ENCODE data around the gene SORL1. TPM values are rescaled to one million over a fixed set of nuclear protein-coding genes. Genes with fewer than 3 reads are reported as not detected.

SORL1 gene
- total and polyA plus RNA-seq, 2 of the 8 experiments (the other 6 are each of a cell fraction or from before 2014, with no cell fraction given): 38.1 to 65.5 TPM

- no peak overlapping the region for H3K56ac ChIP-seq (replicated peaks; ENCODE audit: insufficient read length, low read depth, low read length)
- FAIRE-seq: no peak
- peaks cover 0 to 12% (median 8%) of the 10 kb centered on the region in 4 experiments; a peak in 5 of 7 replicates for H3K4me1 ChIP-seq (replicated peaks in 1 of 4; ENCODE audit: control insufficient read depth in 3 of 4, insufficient read depth in 4 of 4, low read length in 3 of 4)
- no peak overlapping the region for H3K18ac ChIP-seq (ENCODE audit: extremely low read depth, low read length)
- H3K27ac ChIP-seq (ENCODE audit: low read depth, low read length): no peak overlapping the region
- no peak overlapping the region for H3K9ac ChIP-seq (replicated peaks in 1 of 4; ENCODE audit: extremely low read depth in 1 of 4, low read depth in 3 of 4, low read length in 3 of 4)
- no peak overlapping the region for H3K14ac ChIP-seq (ENCODE audit: insufficient read length)
- no peak overlapping the region for H4K91ac ChIP-seq (replicated peaks; ENCODE audit: insufficient read length, low read length)
- H2BK5ac ChIP-seq (ENCODE audit: low read depth, low read length): no peak overlapping the region
- no peak overlapping the region for H2AFZ ChIP-seq (ENCODE audit: low read length)
- no peak overlapping the region for H2AK5ac ChIP-seq (ENCODE audit: low read depth, low read length)
- no peaks in the 10 kb centered on the region for H4K20me1 ChIP-seq (replicated peaks in 1 of 2; ENCODE audit: control insufficient read depth in 1 of 2, insufficient read depth in 2 of 2, low read length in 2 of 2)
- ChIA-PET CTCF (ENCODE audit: partially characterized antibody) (interaction anchor here (1.0 to 1.8 kb wide), 4 partner anchors 46 to 567 kb away, joined by 4 to 5 read pairs (median 4); no protein-coding TSS in a partner anchor), POLR2A (ENCODE audit: partially characterized antibody) (no interaction called here)
- DNase-seq (ENCODE audit: low read depth in 1 of 2, low spot score in 2 of 2): no peak
- no peak overlapping the region for H4K8ac ChIP-seq (ENCODE audit: extremely low read depth, insufficient read depth, low read length)
- no peak overlapping the region for H3K4ac ChIP-seq (replicated peaks; ENCODE audit: insufficient read length, low read depth, low read length)
- H3K4me2 ChIP-seq (ENCODE audit: insufficient read depth in 1 of 2, low read depth in 2 of 2, low read length in 2 of 2): no peak overlapping the region
- no peaks in the 10 kb centered on the region for H3K79me2 ChIP-seq (ENCODE audit: control insufficient read depth in 1 of 2, insufficient read depth in 2 of 2, low read length in 2 of 2)
- no peak overlapping the region for H3K23ac ChIP-seq (ENCODE audit: insufficient read length)
- no peak overlapping the region; the same call in 1 of the 2 replicates for H2BK20ac ChIP-seq (ENCODE audit: low read length)
- no peak overlapping the region for H4K5ac ChIP-seq (ENCODE audit: insufficient read length, low read depth, low read length)
- 88% methylated on average over 4 of the region's 4 CpGs; no CpG with 5 or more reads in 1 of the 2 experiments for WGBS, 2 experiments (ENCODE audit: extremely low coverage in 1 of 2, insufficient coverage in 1 of 2, insufficient read length in 1 of 2, insufficient replicate concordance in 2 of 2, low coverage in 1 of 2, low lambda C conversion rate in 2 of 2, missing lambda C conversion rate in 1 of 2)
- H3K27me3 ChIP-seq (replicated peaks in 1 of 4; ENCODE audit: control insufficient read depth in 3 of 4, extremely low read depth in 1 of 4, insufficient read depth in 3 of 4, low read length in 3 of 4): no peaks in the 10 kb centered on the region
- no peak overlapping the region for H3K4me3 ChIP-seq (ENCODE audit: extremely low read depth in 1 of 4, insufficient read depth in 2 of 4, low read depth in 3 of 4, low read length in 4 of 4)
- no peaks in the 10 kb centered on the region; the same call in 1 of the 2 replicates for H3K79me1 ChIP-seq (ENCODE audit: low read depth, low read length)
- H3K23me2 ChIP-seq (ENCODE audit: low read depth, low read length): no peaks in the 10 kb centered on the region
- no peak overlapping the region for H2BK15ac ChIP-seq (ENCODE audit: low read length)
- no peaks in the 10 kb centered on the region for H3K9me3 ChIP-seq (ENCODE audit: insufficient read depth in 2 of 2, low read depth in 1 of 2, low read length in 1 of 2)
- H3K36me3 ChIP-seq (ENCODE audit: control insufficient read depth in 2 of 4, insufficient read depth in 4 of 4, low read length in 3 of 4): no peaks in the 10 kb centered on the region
- H2BK120ac ChIP-seq (replicated peaks; ENCODE audit: low read depth, low read length): no peak overlapping the region
- H2BK12ac ChIP-seq (ENCODE audit: low read depth, low read length): no peak overlapping the region
- no peak for TF ChIP-seq RNF2 (IDR thresholded peaks at IDR 0.05; ENCODE audit: borderline replicate concordance, low read depth, low read length, missing control alignments, poor library complexity, severe bottlenecking)
- no peak for TF ChIP-seq BRCA1 (IDR thresholded peaks at IDR 0.05; ENCODE audit: low read depth, low read length)
- TF ChIP-seq SP1 (IDR thresholded peaks at IDR 0.05; ENCODE audit: low read depth, low read length): no peak
- no peak for TF ChIP-seq POLR2A (IDR thresholded peaks at IDR 0.05; ENCODE audit: control extremely low read depth in 1 of 2, low read depth in 2 of 2, low read length in 2 of 2)
- no peak for TF ChIP-seq PHF8 (conservative IDR thresholded peaks at IDR 0.05; ENCODE audit: low read depth, low read length)
- no peak for TF ChIP-seq BCL11A (IDR thresholded peaks at IDR 0.05; ENCODE audit: low read depth in 2 of 2, low read length in 2 of 2)
- TF ChIP-seq, protein P1, sequence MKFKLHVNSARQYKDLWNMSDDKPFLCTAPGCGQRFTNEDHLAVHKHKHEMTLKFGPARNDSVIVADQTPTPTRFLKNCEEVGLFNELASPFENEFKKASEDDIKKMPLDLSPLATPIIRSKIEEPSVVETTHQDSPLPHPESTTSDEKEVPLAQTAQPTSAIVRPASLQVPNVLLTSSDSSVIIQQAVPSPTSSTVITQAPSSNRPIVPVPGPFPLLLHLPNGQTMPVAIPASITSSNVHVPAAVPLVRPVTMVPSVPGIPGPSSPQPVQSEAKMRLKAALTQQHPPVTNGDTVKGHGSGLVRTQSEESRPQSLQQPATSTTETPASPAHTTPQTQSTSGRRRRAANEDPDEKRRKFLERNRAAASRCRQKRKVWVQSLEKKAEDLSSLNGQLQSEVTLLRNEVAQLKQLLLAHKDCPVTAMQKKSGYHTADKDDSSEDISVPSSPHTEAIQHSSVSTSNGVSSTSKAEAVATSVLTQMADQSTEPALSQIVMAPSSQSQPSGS (IDR thresholded peaks at IDR 0.05; ENCODE audit: low read length): no peak
- TF ChIP-seq, protein P2, sequence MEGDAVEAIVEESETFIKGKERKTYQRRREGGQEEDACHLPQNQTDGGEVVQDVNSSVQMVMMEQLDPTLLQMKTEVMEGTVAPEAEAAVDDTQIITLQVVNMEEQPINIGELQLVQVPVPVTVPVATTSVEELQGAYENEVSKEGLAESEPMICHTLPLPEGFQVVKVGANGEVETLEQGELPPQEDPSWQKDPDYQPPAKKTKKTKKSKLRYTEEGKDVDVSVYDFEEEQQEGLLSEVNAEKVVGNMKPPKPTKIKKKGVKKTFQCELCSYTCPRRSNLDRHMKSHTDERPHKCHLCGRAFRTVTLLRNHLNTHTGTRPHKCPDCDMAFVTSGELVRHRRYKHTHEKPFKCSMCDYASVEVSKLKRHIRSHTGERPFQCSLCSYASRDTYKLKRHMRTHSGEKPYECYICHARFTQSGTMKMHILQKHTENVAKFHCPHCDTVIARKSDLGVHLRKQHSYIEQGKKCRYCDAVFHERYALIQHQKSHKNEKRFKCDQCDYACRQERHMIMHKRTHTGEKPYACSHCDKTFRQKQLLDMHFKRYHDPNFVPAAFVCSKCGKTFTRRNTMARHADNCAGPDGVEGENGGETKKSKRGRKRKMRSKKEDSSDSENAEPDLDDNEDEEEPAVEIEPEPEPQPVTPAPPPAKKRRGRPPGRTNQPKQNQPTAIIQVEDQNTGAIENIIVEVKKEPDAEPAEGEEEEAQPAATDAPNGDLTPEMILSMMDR (IDR thresholded peaks at IDR 0.05; ENCODE audit: control extremely low read depth in 1 of 3, insufficient read depth in 1 of 3, low read depth in 1 of 3, low read length in 3 of 3): peak; percentile 19 to 54 (median 44); a peak in 3 of 4 replicates
- TF ChIP-seq EGR1 (IDR thresholded peaks at IDR 0.05; ENCODE audit: borderline replicate concordance, low read depth, low read length): no peak
- TF ChIP-seq YY1 (IDR thresholded peaks at IDR 0.05; ENCODE audit: low read depth, low read length): no peak
These were observed 196.2 kb downstream of the SORL1 start for GRCh38 chr11:121648306-121648705.

Measured in H1 (cell line).